ENCODE measurements around the gene TSSC4.

Gene TSSC4

GRCh38 chr11:2420502-2421225 is 20.1 kb downstream of the TSSC4 start:
- DNase-seq, result peak; percentile 75

GRCh38 chr11:2421226-2421994 is 20.9 kb downstream of the TSSC4 start:
- no peak for DNase-seq

DNA sequence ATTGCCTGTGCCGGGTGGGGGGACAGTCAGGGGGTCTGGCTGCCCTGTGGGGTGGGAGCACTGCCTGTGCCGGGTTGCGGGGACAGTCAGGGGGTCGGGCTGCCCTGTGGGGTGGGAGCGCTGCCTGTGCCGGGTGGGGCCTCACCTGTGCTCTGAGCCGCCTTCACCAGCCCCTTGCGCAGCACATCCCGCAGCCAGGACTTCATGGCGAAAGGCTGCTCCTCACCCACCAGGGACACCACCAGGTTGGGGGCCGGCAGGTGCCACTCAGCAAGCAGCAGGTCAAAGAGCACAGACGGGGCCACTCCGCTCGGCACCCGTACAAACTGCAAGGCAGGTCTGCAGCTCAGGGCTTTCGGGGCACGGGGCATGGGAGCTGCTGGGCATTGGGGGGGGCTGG is 21.4 kb downstream of the TSSC4 start:
- DNase-seq, result no peak

DNA sequence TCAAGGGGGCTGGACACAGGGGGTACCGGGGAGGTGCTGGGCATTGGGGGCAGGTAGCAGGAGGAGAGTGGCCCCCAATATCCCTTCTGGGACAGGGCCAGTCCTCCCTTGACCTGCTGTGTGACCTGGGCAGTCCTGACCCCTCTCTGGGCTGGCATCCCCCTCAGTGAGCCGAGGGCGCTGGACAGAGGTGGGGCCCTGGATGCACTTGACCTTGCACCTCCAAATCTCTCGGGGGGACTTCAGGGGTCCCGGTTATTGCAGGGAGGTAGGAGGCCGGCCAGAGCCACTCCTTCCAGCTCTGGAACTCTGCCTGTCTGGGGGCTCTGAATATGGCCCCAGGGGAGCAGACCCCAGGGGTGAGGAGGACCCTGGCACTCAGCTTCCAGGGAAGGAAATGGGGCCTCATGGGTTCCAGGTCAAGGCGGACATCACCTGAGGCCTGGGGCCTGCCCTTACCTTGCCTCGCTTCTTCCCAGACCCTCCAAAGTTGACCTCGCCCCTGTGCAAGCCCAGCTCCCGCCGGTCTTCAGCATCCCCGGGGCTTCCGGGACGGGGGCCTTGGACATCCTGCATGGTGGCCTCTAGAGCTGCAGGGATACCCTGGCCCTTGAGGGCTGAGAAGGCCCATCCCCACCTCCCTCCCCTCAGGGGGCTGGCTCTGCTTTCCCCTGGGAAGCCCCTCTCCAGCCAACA is 22.1 kb downstream of the TSSC4 start:
- no peak for DNase-seq

DNA sequence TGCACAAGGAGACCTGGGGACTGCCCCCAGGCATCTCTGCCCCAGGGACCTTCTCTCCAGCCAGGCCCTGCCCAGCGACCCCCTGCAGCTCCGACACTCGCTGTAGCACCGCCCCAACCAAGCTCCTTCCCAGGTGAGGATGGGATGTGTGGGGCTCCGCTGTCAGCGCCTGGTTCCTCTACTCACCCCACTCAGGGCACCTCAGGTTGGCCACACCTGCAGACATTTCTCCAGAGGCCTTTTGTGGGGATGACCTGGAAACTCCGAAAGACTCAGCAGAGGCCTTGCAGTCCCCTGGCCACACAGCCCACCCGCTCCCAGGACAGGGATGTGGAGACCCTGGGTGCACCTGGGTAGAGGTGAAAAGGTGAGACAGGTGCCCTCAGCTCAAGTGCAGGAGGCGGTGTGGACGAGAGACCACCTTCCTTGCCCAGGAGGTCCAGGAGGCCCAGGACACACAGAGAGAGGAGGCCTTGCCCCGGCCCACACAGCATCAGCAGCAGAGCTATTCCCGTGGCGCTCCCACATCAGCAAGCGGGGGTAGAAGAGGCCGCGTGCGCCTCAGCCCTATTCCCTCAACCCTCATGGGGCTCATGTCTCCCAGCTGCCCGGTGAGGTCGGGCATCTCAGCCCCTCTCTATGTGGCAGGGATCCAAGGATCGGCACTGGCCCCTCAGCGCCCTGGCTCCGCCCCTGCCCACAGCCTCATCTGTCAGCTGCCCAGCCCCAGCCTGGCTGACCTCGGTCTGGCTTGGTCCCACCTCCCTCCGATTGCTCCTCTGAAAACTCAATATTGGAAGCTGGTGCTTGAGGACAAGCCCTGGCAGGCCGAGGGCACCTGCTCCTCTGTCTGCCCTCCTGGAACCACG is 22.8 kb downstream of the TSSC4 start:
- DNase-seq, result no peak

DNA sequence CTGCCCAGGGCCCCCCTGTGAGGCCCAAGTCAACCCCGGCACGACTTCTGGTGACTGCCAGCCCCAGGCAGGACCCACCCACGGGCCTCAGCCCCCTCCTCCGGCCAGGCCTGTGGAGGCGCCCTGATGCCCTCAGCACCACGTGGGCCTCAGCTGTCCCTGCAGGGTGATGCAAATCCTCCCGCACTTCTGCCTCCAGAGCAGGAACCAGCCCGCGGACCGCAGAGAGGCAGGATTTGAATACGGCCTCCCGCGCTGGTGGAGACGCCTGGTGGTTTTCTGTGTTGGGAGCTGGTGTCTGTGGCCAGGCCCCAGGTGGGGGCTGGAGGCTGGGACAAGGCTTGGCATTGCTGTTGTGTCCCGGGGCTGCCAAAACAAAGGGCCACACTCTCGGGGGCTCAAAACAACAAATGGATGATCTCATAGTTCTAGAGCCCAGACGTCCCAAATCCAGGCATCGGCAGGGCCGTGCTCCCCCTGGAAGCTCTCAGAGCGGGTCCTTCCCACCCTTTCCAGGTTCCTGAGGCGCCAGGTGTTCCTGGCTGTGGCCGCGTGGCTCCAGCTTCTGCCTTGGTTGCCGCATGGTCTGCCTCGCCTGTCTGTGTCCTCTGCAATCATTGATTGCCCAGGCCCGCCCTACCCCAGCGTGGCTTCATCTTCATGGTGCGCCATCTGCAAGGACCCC is 24.4 kb downstream of the TSSC4 start:
- DNase-seq, result peak; percentile 81

GRCh38 chr11:2425506-2425905 is 25.0 kb downstream of the TSSC4 start:
- DNase-seq, result no peak

DNA sequence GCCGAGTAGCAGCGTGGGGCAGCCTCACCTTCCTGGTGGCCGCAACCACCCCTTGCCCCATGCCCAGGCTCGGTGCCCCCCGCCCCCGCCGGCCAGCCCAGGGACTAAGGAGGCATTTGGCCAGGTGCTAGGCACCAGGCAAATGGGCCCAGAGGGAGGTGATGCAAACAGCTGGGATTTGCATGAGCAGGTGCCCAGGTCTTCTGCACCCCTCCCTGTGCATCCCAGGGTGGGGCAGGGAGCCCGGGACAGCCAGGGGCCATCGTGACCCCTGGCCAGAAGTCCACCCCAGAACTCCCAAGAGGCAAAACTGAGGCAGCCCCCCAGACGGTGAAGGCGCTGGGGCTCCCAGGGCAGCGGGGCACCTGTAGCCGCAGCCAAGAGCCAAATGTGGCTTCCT is 25.7 kb downstream of the TSSC4 start:
- peak; percentile 71 for DNase-seq

DNA sequence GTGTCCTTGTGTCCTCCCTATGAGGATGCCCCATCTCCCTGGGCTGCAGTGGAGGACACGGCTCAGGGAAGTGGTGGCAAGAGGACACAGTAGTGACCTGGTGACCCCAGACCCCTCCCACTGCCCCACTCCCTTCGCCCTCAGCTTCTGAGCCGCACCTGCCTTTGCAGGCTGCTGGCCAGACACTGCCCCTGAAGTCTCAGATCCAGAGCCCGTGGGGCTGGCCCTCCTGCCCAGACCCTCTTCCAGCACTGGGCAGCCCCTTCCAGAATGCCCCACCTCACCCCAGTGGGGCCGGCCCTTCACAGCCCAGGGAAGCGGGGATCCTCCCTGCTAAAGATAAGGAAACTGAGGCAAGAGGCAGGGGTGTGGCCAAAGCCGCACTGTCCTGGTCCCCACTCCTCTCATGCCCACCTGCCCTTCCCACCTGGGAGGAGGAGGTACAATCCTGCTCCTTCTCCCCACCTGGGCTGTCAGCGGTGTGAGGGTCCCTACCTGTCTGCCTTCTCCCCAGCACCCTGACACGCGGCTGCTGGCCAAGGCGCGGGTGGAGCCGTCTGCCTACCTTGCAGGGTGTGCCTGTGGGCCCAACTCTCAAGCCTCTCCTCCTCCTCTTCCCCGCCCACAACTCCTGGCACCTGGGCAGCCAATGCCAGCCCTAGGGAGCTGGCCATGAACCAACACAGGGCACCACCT is 26.4 kb downstream of the TSSC4 start:
- no peak for DNase-seq

- no peak for DNase-seq
Measured at GRCh38 chr11:2427721-2428321, 27.3 kb downstream of the TSSC4 start.

- peak; percentile 35 for DNase-seq
Measured at GRCh38 chr11:2428322-2428795, 27.8 kb downstream of the TSSC4 start.

DNA sequence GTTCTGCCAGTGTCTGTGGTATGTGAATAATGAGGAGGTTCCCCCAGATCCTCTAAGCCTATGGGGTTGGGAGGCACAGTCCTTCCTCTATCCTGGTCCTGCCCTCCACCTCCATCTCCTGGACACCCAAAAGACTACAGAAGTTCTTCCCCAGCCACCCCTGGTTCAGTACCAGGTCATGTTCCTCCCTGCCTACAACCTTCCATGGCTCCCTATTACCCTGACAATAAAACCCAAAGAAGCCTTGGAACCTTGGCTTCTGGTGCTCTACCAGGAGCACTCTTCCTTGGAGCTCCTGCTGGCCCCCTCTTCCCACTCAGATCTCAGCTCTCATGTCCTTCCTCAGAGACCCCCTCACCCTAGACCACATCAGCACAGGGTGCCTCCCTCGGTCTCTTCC is 30.8 kb downstream of the TSSC4 start:
- no peak for DNase-seq

DNA sequence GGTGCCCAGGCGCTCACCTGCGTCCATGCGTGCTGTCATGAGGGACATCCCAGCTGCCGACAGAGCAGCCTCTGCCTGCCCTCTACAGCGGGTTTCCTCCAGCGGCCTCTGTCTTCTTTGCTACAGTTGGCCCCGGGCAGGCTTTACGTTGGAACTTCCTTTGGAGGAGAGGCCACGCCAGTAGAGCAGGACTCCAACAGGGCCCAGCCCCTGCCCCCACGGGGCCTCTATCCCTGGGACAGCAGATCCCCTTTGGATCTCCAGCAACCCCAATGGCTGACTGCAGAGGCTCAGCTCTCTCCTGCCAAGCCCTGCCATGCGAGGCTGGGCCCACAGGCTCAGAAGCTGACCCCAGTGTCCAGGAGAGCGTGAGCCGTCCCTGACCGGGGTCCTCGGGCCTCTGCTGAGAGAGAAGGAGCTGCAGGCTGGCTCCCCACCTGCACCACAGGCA is 31.6 kb downstream of the TSSC4 start:
- no peak for DNase-seq

DNA sequence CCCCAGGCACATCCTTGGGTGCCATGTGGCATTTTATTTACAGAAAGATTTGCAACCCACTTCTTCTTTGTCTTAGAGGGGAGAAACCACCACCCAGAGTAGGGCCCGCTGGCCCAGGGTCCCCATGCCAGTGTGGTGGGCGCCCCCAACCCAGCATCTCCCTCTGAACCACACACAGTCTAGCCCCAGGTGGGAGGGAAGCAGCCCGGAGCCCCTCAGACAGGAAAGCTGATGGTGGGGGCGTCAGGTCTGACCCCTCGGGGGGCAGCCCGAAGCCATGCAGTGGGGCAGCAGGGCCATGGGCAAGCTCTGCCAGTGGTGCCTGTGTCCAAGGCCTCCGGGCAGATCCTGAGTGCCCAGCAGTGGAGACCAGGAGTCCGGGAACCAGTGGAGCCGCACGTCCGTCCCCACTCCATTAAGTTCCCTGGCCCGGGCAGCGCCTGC is 32.1 kb downstream of the TSSC4 start:
- no peak for DNase-seq

DNA sequence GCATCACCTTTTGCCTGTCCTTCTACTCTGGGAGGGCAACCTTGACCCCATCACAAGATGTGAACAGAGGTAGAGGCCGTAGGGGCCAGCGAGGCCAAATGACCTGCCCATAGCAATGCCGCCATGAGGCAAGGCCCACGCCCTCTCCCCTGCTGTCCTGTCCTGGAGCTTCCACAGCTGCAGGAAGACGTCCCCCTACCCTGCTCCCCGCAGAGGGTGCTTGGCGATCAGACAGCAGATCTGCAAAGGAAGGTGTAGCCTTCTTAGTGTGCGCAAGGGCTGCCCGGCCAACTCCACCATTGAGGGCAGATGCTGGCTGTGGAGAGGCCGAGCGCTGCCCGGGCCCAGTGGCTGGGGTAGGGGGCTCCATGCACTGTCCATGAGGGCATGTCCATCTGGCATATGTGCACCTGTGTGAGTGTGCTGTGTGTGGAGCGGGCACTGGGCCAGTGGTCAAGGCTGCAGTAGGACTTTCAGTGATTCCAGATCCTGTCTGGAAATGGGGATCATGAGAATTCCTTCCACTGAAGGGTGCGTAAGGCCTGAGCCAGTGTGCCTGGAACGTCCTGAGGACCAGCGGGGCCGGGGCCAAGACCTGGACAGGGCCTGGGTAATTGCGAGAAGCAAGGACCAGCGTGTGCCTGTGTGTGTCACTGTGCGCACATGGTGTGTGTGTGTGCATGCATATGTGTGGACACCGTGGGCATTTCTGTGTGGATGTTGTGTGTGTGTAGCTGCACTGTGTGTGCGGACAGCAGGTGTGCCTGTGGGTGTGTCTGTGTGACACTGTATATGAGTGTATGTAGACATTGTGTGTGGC is 32.8 kb downstream of the TSSC4 start:
- no peak for DNase-seq

DNA sequence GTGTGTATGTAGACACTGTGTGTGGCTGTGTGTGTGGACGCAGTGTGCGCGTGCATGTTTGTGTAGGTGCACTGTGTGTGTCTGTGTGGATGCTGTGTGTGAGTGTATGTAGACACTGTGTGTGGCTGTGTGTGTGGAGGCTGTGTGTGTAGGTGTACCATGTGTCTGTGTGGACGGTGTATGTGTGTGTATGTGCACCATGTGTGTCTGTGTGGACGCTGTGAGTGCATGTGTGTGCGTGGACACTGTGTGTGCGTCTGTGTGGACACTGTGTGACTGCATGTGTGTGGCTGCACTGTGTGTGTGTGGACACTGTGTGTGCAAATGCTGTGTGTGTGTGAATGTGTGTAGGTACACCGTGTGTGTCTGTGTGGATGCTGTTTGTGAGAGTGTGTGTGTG is 33.5 kb downstream of the TSSC4 start:
- no peak for DNase-seq

- no peak for DNase-seq
Measured at GRCh38 chr11:2434506-2435255, 34.1 kb downstream of the TSSC4 start.

- no peak for DNase-seq
Measured at GRCh38 chr11:2435288-2436012, 34.9 kb downstream of the TSSC4 start.

Data from NCI-H526 treated with DMSO at 0.1 percent for 48 hours (cell line).